AG10803 (cell line): ENCODE measurements around the gene AOX1.

Source experiments
- DNase-seq: peaks from one replicate; pipeline ENCODE4 v3.0.0; 2010; ENCODE audit warnings: low read depth
- H3K4me3 ChIP-seq: 2 replicates; pipeline ENCODE4 v1.5.1; 2011; ENCODE audit warnings: mild to moderate bottlenecking, low read length, control low read depth
- CTCF ChIP-seq: conservative IDR thresholded peaks from 2 replicates; pipeline ENCODE4 v1.5.1; 2011; ENCODE audit warnings: mild to moderate bottlenecking, low read length, control low read depth, inconsistent platforms

Gene AOX1

DNA sequence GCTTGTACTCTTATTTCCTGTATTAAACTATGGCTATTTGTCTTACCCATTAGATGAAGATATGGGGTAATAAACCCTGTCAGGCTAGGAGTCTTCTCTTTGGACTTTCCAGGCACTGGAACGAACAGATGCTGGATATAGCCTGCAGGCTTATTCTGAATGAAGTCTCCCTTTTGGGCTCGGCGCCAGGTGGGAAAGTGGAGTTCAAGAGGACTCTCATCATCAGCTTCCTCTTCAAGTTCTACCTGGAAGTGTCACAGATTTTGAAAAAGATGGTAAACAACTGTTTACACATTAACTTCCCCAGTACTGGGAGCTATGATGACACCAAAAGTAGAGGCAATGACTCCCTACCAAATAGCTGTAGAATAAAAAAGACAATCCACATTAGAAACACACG, 27.9 kb downstream of the AOX1 start:
- DNase-seq = no peak
- TF ChIP-seq CTCF = no peak
- H3K4me3 ChIP-seq = no peak overlapping the region

GRCh38 chr2:200614249-200614648, 28.4 kb downstream of the AOX1 start:
- no peak for TF ChIP-seq CTCF
- H3K4me3 ChIP-seq = no peak overlapping the region
- DNase-seq = peak; percentile 32

- TF ChIP-seq CTCF = peak; percentile 38
- H3K4me3 ChIP-seq = no peak overlapping the region
- peak; percentile 80 for DNase-seq
Observed at GRCh38 chr2:200615247-200615646, 29.4 kb downstream of the AOX1 start.

GRCh38 chr2:200616193-200616592, 30.4 kb downstream of the AOX1 start:
- TF ChIP-seq CTCF = no peak
- H3K4me3 ChIP-seq = no peak overlapping the region
- DNase-seq = no peak

DNA sequence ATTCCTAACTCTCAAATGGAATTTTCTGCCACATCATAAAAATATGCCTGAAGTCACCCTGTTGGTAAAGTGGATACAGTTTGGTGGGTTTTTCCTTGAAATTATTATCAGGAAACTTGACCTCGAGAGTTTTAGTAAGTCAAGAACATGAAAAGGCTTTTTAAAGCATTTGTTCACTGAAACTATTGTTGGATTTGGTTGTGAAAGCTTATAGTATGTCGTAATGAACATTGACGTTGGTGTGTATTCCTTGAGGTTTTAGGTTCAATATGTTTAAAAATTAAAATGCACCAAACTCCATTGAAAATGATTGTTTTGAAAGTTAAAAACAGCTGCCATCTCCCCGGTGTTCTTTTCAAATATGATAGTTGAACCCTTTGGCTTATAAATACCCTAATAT, 30.8 kb downstream of the AOX1 start:
- DNase-seq = peak; percentile 59
- no peak for TF ChIP-seq CTCF
- no peak overlapping the region for H3K4me3 ChIP-seq

- no peak overlapping the region for H3K4me3 ChIP-seq
- no peak for TF ChIP-seq CTCF
- DNase-seq = peak; percentile 76
Observed at GRCh38 chr2:200617156-200618053, 31.6 kb downstream of the AOX1 start.

GRCh38 chr2:200618054-200618419, 32.2 kb downstream of the AOX1 start:
- H3K4me3 ChIP-seq = no peak overlapping the region
- no peak for DNase-seq
- TF ChIP-seq CTCF = no peak
